ENCODE measurements around the gene BCCIP.

The BCCIP gene

DNA sequence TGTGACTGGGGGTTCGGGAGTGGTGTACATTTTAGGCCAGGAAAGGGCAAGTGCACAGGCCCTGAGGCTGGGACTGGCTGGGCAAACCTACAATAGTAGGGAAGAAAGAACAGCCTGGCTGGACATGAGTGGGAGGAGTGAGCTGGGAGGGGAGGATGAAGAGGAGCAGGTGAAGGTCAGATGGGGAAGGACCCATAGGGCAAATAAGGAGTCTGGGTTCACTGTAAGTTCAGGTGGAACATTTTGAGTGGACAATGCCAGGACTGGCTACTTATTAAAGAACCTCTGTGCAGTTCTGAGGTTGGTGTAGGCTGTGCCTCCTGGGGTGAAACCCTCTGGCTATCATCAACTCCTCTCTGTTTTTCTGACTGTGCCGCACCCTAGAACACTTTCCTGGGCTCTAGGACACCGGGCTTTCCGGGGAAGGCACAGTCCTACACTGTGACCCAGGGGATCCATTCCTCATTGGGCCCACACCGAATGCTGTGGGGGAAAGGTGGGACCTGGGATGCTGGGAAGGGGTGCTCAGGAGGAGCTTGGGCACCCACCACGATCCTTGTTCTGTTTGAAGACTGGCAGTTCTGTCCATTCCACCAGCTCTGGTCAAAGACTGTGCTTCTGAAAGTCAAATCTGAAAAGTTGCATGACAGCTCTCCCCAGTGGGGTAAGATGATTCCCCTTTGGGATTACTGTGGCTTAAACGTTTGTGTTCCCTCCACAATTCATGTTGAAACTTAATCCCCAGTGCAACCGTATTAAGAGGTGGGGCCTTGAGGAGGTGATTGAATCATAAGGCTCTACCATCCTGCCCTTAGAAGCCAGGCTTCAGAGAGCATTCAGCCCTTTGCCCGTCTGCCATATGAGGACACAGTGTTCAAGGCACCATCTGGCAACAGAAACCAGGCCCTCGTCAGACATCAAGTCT lies 43.7 kb upstream of the BCCIP start:
- TF ChIP-seq, protein P1, sequence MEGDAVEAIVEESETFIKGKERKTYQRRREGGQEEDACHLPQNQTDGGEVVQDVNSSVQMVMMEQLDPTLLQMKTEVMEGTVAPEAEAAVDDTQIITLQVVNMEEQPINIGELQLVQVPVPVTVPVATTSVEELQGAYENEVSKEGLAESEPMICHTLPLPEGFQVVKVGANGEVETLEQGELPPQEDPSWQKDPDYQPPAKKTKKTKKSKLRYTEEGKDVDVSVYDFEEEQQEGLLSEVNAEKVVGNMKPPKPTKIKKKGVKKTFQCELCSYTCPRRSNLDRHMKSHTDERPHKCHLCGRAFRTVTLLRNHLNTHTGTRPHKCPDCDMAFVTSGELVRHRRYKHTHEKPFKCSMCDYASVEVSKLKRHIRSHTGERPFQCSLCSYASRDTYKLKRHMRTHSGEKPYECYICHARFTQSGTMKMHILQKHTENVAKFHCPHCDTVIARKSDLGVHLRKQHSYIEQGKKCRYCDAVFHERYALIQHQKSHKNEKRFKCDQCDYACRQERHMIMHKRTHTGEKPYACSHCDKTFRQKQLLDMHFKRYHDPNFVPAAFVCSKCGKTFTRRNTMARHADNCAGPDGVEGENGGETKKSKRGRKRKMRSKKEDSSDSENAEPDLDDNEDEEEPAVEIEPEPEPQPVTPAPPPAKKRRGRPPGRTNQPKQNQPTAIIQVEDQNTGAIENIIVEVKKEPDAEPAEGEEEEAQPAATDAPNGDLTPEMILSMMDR (conservative IDR thresholded peaks at IDR 0.05; ENCODE audit: low read depth, low read length) = no peak
- DNase-seq (ENCODE audit: low read depth) = no peak
- no peak overlapping the region for H3K4me3 ChIP-seq (ENCODE audit: low read depth, low read length)

GRCh38 chr10:125781374-125781773 lies 42.0 kb upstream of the BCCIP start:
- DNase-seq (ENCODE audit: low read depth) = no peak
- H3K4me3 ChIP-seq (ENCODE audit: low read depth, low read length) = no peak overlapping the region
- TF ChIP-seq, protein P1 (conservative IDR thresholded peaks at IDR 0.05; ENCODE audit: low read depth, low read length) = no peak

DNA sequence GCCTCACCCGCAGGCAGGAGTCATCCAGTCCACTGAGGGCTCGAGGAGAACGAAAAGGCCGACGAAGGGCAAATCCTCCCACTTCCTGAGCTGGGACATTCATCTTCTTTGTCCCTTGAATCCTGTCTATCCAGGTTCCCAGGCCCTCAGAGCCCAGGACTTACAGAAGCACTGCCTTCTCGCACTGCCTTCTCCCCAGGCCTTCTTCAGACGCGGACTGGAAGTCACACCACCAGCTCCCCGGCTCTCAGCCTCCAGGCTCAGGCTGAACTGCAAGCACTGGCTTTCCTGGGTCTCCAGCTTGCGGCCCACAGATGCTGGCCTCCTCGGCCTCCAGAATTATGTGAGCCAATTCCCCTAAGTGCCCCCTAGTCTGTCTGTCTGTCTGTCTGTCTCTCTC lies 41.3 kb upstream of the BCCIP start:
- no peak overlapping the region for H3K4me3 ChIP-seq (ENCODE audit: low read depth, low read length)

DNA sequence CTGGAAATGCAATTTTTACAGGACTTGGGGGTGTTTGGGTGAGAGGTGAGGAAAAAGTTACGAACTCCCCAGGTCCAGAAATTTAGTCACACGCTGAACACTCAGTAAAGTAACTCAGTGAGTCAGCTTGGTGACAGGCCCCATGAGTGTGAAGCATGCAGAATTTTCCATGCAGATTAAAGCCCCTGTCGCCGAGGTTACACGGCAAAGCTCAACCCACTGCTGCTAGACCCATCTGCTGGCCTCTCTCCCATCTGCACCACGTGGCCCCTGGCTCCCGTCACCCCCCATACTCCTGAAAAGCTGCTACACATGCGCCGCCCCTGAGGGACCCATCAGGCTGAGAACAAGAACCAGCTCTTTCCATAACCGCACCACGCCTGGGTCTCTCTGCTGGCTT lies 40.7 kb upstream of the BCCIP start:
- no peak overlapping the region for H3K4me3 ChIP-seq (ENCODE audit: low read depth, low read length)
- TF ChIP-seq, protein P1 (conservative IDR thresholded peaks at IDR 0.05; ENCODE audit: low read depth, low read length) = no peak
- DNase-seq (ENCODE audit: low read depth) = no peak

More for the DNA sequence above, 41.3 kb upstream of the BCCIP start:
- no peak for DNase-seq (ENCODE audit: low read depth)
- TF ChIP-seq, protein P1 (conservative IDR thresholded peaks at IDR 0.05; ENCODE audit: low read depth, low read length) = no peak

- no peak overlapping the region for H3K4me3 ChIP-seq (ENCODE audit: low read depth, low read length)
- no peak for DNase-seq (ENCODE audit: low read depth)
- TF ChIP-seq, protein P1 (conservative IDR thresholded peaks at IDR 0.05; ENCODE audit: low read depth, low read length) = no peak
Measured at GRCh38 chr10:125783408-125783807, 39.9 kb upstream of the BCCIP start.

GRCh38 chr10:125783957-125784356 lies 39.4 kb upstream of the BCCIP start:
- TF ChIP-seq, protein P1 (conservative IDR thresholded peaks at IDR 0.05; ENCODE audit: low read depth, low read length) = no peak
- DNase-seq (ENCODE audit: low read depth) = no peak
- no peak overlapping the region for H3K4me3 ChIP-seq (ENCODE audit: low read depth, low read length)

DNA sequence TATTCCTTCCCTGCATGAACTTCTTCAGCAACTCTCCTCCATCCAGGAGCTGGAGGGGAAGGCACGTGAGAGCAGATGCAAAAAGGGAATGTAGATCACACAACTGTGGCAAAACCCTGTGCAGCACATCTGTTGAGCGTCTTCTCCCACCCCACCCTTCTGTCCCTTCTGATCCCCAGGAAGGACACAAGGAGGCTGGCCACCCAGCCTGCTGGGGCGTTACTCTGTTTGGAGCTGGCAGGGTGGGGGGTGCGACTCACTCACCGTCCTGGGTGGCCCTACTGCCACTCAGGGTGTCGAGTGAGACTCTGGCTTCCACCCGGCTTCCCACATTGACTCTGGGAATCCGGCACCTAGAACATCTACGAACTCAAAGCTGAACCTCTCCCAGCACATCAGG lies 37.6 kb upstream of the BCCIP start:
- no peak for DNase-seq (ENCODE audit: low read depth)
- TF ChIP-seq, protein P1 (conservative IDR thresholded peaks at IDR 0.05; ENCODE audit: low read depth, low read length) = no peak
- no peak overlapping the region for H3K4me3 ChIP-seq (ENCODE audit: low read depth, low read length)
